ENCODE results near the gene TRAPPC12. TPM values are rescaled to one million over a fixed set of nuclear protein-coding genes. Genes with fewer than 3 reads are reported as not detected.

The TRAPPC12 gene
- total RNA-seq, 1 experiment from 2014 or later, result 85.0 TPM

- TF ChIP-seq CTCF (IDR thresholded peaks at IDR 0.05; ENCODE audit: insufficient read depth in 1 of 2, low read depth in 1 of 2, low read length in 1 of 2, severe bottlenecking in 1 of 2, unreplicated experiment in 1 of 2), result no peak
- no peak for DNase-seq
- Histone ChIP-seq H3K4me1 (no peaks in the 10 kb centered on the region), H3K4me3 (ENCODE audit: low read depth, low read length) (no peak overlapping the region), H3K9me3 (no peaks in the 10 kb centered on the region), H3K36me3 (ENCODE audit: control insufficient read depth, insufficient read depth, low read length) (peaks cover 6% of the 10 kb centered on the region), H3K27me3 (replicated peaks; ENCODE audit: control insufficient read depth, insufficient read depth, low read length) (no peaks in the 10 kb centered on the region)
- no peaks in the 10 kb centered on the region for H3K9me3 Mint-ChIP-seq (ENCODE audit: unreplicated experiment)
- H3K36me3 Mint-ChIP-seq (ENCODE audit: insufficient read depth, unreplicated experiment), result peaks cover 23% of the 10 kb centered on the region
- POLR2A ChIA-PET, result no interaction called here
- no peak overlapping the region for H3K27ac Mint-ChIP-seq (ENCODE audit: unreplicated experiment)
- CTCF ChIA-PET, result no interaction called here
- no TSS peak for BruUV-seq (replicated peaks)
- intact Hi-C loops (cut with micrococcal nuclease; ENCODE audit: unreplicated experiment), result no loop called here
- no peaks in the 10 kb centered on the region for H3K4me1 Mint-ChIP-seq (ENCODE audit: low read depth, unreplicated experiment)
- H3K27me3 Mint-ChIP-seq (ENCODE audit: insufficient read depth, unreplicated experiment), result no peaks in the 10 kb centered on the region
- no peak overlapping the region for H3K4me3 Mint-ChIP-seq (ENCODE audit: unreplicated experiment)
These were observed 69.6 kb downstream of the TRAPPC12 start for GRCh38 chr2:3449086-3449485.

- Histone ChIP-seq H3K4me3 (ENCODE audit: low read depth, low read length) (no peak overlapping the region), H3K4me1 (no peaks in the 10 kb centered on the region), H3K36me3 (ENCODE audit: control insufficient read depth, insufficient read depth, low read length) (peaks cover 6% of the 10 kb centered on the region), H3K27me3 (replicated peaks; ENCODE audit: control insufficient read depth, insufficient read depth, low read length) (no peaks in the 10 kb centered on the region), H3K9me3 (no peaks in the 10 kb centered on the region)
- TF ChIP-seq CTCF (IDR thresholded peaks at IDR 0.05; ENCODE audit: insufficient read depth in 1 of 2, low read depth in 1 of 2, low read length in 1 of 2, severe bottlenecking in 1 of 2, unreplicated experiment in 1 of 2), result no peak
- CTCF ChIA-PET, result no interaction called here
- Mint-ChIP-seq H3K4me3 (ENCODE audit: unreplicated experiment) (no peak overlapping the region), H3K36me3 (ENCODE audit: insufficient read depth, unreplicated experiment) (peaks cover 20% of the 10 kb centered on the region), H3K27ac (ENCODE audit: unreplicated experiment) (no peak overlapping the region), H3K27me3 (ENCODE audit: insufficient read depth, unreplicated experiment) (no peaks in the 10 kb centered on the region), H3K4me1 (ENCODE audit: low read depth, unreplicated experiment) (no peaks in the 10 kb centered on the region), H3K9me3 (ENCODE audit: unreplicated experiment) (no peaks in the 10 kb centered on the region)
- POLR2A ChIA-PET, result no interaction called here
- no peak for DNase-seq
- intact Hi-C loops (cut with micrococcal nuclease; ENCODE audit: unreplicated experiment), result no loop called here
- no TSS peak for BruUV-seq (replicated peaks)
These were observed 70.4 kb downstream of the TRAPPC12 start for GRCh38 chr2:3449936-3450335.

GRCh38 chr2:3450385-3451010, 71.0 kb downstream of the TRAPPC12 start:
- Histone ChIP-seq H3K9me3 (no peaks in the 10 kb centered on the region), H3K4me1 (no peaks in the 10 kb centered on the region), H3K27me3 (replicated peaks; ENCODE audit: control insufficient read depth, insufficient read depth, low read length) (no peaks in the 10 kb centered on the region), H3K4me3 (ENCODE audit: low read depth, low read length) (no peak overlapping the region), H3K36me3 (ENCODE audit: control insufficient read depth, insufficient read depth, low read length) (peaks cover 6% of the 10 kb centered on the region)
- H3K4me1 Mint-ChIP-seq (ENCODE audit: low read depth, unreplicated experiment), result no peaks in the 10 kb centered on the region
- H3K4me3 Mint-ChIP-seq (ENCODE audit: unreplicated experiment), result no peak overlapping the region
- H3K9me3 Mint-ChIP-seq (ENCODE audit: unreplicated experiment), result no peaks in the 10 kb centered on the region
- TF ChIP-seq CTCF (IDR thresholded peaks at IDR 0.05; ENCODE audit: insufficient read depth in 1 of 2, low read depth in 1 of 2, low read length in 1 of 2, severe bottlenecking in 1 of 2, unreplicated experiment in 1 of 2), result no peak
- BruUV-seq (replicated peaks), result no TSS peak
- no peak for DNase-seq
- H3K27me3 Mint-ChIP-seq (ENCODE audit: insufficient read depth, unreplicated experiment), result no peaks in the 10 kb centered on the region
- intact Hi-C loops (cut with micrococcal nuclease; ENCODE audit: unreplicated experiment), result no loop called here
- ChIA-PET CTCF (no interaction called here), POLR2A (no interaction called here)
- H3K27ac Mint-ChIP-seq (ENCODE audit: unreplicated experiment), result no peak overlapping the region
- H3K36me3 Mint-ChIP-seq (ENCODE audit: insufficient read depth, unreplicated experiment), result peaks cover 20% of the 10 kb centered on the region

All from Caco-2 (cell line).